GM21447 (cell line): ENCODE results near the gene EPB41L5.

Source experiments
- ATAC-seq: cut with Tn5 transposase; IDR thresholded peaks from one replicate; pipeline ENCODE4 v1.9.1; 2021; ENCODE audit not compliant: unreplicated experiment

Gene EPB41L5

GRCh38 chr2:120224256-120224655 lies 211.4 kb downstream of the EPB41L5 start:
- ATAC-seq = no peak

GRCh38 chr2:120224735-120225548 lies 212.1 kb downstream of the EPB41L5 start:
- no peak for ATAC-seq

DNA sequence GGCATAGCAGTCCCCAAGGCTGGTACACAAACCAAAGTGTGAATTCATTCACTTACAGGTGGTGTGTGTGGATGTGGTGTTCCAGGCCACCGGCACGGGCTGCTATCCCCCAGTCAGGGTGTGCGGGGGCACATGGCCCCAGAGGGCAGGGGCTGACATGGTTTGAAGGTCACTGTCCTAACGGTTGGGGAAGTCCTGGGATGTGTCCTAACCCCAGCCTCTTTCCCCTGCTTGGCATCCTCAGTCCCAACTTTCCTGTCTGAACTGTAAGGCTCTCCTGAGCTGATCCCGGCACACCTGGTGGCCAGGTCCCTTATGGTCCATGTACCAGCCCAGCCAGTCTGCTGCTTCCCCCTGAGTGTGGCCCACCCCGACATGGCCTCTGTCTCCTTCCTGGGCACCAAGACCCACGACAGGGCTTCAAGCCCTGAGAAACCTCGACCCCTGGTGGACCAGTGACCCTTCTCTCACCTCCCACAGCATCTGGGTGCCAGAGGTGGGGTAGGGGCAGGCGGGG lies 212.7 kb downstream of the EPB41L5 start:
- ATAC-seq = no peak

DNA sequence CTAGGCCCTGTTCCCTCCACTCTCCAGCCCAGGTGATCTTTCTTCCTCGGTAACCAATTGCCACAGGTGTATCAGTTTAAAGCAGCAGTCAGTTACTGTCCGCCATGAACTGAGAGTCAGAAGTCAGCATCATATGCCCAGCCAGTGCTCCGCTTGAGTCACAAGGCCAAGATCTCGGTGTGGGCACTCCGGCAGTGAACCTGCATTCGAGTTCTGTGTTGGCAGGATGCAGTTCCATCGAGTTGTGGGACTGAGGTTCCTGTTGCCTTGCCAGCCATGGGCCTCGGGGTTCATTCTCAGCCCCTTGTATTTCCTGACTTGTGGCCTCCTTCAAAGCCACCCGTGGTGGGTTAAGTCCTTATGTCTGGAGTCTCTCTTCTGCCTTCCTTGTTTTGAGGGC lies 213.4 kb downstream of the EPB41L5 start:
- no peak for ATAC-seq

- no peak for ATAC-seq
Measured at GRCh38 chr2:120227111-120227991, 214.5 kb downstream of the EPB41L5 start.

DNA sequence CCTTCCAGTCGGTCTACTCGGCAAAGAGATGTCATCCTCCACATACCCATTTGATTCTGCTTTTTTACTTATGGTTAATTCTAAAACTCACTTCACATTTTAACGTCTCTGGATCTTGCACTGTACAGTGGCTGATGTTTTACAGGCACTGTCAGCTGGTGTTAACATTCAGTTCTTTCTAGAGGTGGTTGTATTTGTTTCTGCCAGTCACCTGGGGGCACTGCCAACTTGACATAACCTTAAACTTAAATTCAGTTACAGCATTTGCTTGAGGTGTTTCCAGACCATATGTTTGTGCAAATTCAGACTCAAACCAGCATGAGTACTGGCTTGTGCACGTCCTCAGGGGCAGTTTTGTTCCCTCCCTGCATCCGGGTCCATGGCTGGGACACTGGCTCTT lies 215.6 kb downstream of the EPB41L5 start:
- no peak for ATAC-seq
